Lung (tissue), 12 donors: ENCODE measurements around the gene CELF1. TPM values are rescaled to one million over a fixed set of nuclear protein-coding genes. Genes with fewer than 3 reads are reported as not detected.

Experiments used
- ATAC-seq: fragments of 200-7000 bp; cut with Tn5 transposase; one replicate; pipeline ENCODE4 v1.9.1; 2020; ENCODE audit warnings: moderate number of reproducible peaks; ENCODE audit not compliant: insufficient read depth, low FRiP score
- DNase-seq, 3 donors: peaks; one replicate each; pipeline ENCODE4 v3.0.0-alpha.2; 2013 to 2017
- H3K27ac ChIP-seq, 2 donors: one replicate each; pipeline ENCODE4 v1.5.1; 2013; ENCODE audit warnings: mild to moderate bottlenecking in 2 of 2, moderate library complexity in 2 of 2, control low read depth in 1 of 2, inconsistent platforms in 1 of 2, low read depth in 1 of 2, low read length in 1 of 2
- H3K27me3 ChIP-seq, 3 donors: one replicate each; pipeline ENCODE4 v1.5.1; 2013; ENCODE audit warnings: low read length in 2 of 3; ENCODE audit not compliant: control insufficient read depth in 3 of 3, insufficient read depth in 3 of 3
- H3K36me3 ChIP-seq, 4 donors: one replicate each; pipeline ENCODE4 v1.5.1; 2013; ENCODE audit warnings: low read length in 4 of 4, mild to moderate bottlenecking in 1 of 4, moderate library complexity in 1 of 4; ENCODE audit not compliant: control insufficient read depth in 4 of 4, insufficient read depth in 4 of 4
- H3K4me1 ChIP-seq, 5 donors: one replicate each; pipeline ENCODE4 v1.5.1; 2013; ENCODE audit warnings: low read length in 5 of 5, mild to moderate bottlenecking in 2 of 5, moderate library complexity in 1 of 5; ENCODE audit not compliant: control insufficient read depth in 5 of 5, insufficient read depth in 5 of 5
- H3K4me3 ChIP-seq: one replicate; pipeline ENCODE4 v1.5.1; 2013; ENCODE audit warnings: mild to moderate bottlenecking, control low read depth, moderate library complexity
- H3K9ac ChIP-seq, 2 donors: one replicate each; pipeline ENCODE4 v1.5.1; 2013; ENCODE audit warnings: low read length in 2 of 2, control low read depth in 1 of 2; ENCODE audit not compliant: insufficient read depth in 1 of 2
- H3K9me3 ChIP-seq, 4 donors: one replicate each; pipeline ENCODE4 v1.5.1; 2013; ENCODE audit warnings: low read length in 3 of 4, mild to moderate bottlenecking in 1 of 4, moderate library complexity in 1 of 4; ENCODE audit not compliant: control insufficient read depth in 4 of 4, insufficient read depth in 3 of 4
- CTCF ChIP-seq: IDR thresholded peaks from 2 replicates; pipeline ENCODE4 v1.5.1; 2012; ENCODE audit warnings: mild to moderate bottlenecking; ENCODE audit errors: control extremely low read depth, extremely low read depth
- WGBS, 2 donors: extraction: QIAGEN DNeasy Blood & Tissue Kit; methylation state at CpG; one replicate each; pipeline ENCODE4 v1.1.7; 2013; 5-methylcytosine and 5-hydroxymethylcytosine counted together
- polyA plus RNA-seq, 2 donors: library from polyadenylated mRNA; stranded (reverse); fragments of 200-250 nt; gene quantifications; one replicate each; pipeline ENCODE4 v1.2.1, GENCODE V29; 2013
- total RNA-seq, 2 donors: library from RNA; depleted of rRNA in 1 of 2; stranded (reverse); fragments of >200 nt in 1 of 2; gene quantifications; one replicate each; pipeline ENCODE4 v1.2.1, GENCODE V29; 2014 to 2021
- donor health status: control.
- donor health status: control.
- donor health status: Bipolar disorder and iron deficiency.
- donor health status: healthy.
- donor health status: DM: yes; HTN: yes; CAD: no.

Gene CELF1
- total and polyA plus RNA-seq, 4 donors, result 32.2 to 184 (median 63.8) TPM

GRCh38 chr11:47498584-47499152, 54.3 kb downstream of the CELF1 start:
- H3K9ac ChIP-seq, result no peak overlapping the region
- H3K27ac ChIP-seq, result no peak overlapping the region
- peaks cover 4 to 46% (median 5%) of the 10 kb centered on the region in 5 donors for H3K4me1 ChIP-seq
- ATAC-seq, result no peak
- WGBS, 2 donors, result 78 to 87% methylated on average over 4 of the region's 4 CpGs
- H3K9me3 ChIP-seq, result no peaks in the 10 kb centered on the region
- no peaks in the 10 kb centered on the region for H3K27me3 ChIP-seq
- no peak overlapping the region for H3K4me3 ChIP-seq
- no peak for TF ChIP-seq CTCF
- DNase-seq, result no peak
- peaks cover 4 to 11% (median 6%) of the 10 kb centered on the region in 4 donors for H3K36me3 ChIP-seq

GRCh38 chr11:47498149-47498548, 54.8 kb downstream of the CELF1 start:
- H3K36me3 ChIP-seq, result peaks cover 5 to 11% (median 7%) of the 10 kb centered on the region in 4 donors
- no peak overlapping the region for H3K9ac ChIP-seq
- no peak for ATAC-seq
- no peak for DNase-seq
- TF ChIP-seq CTCF, result no peak
- no peak overlapping the region for H3K4me3 ChIP-seq
- WGBS, 2 donors, result 97 to 99% methylated on average over 3 of the region's 3 CpGs
- H3K27me3 ChIP-seq, result no peaks in the 10 kb centered on the region
- H3K27ac ChIP-seq, result no peak overlapping the region
- no peaks in the 10 kb centered on the region for H3K9me3 ChIP-seq
- peaks cover 4 to 46% (median 5%) of the 10 kb centered on the region in 5 donors for H3K4me1 ChIP-seq

- no peak for DNase-seq
- H3K4me1 ChIP-seq, result peaks cover 4 to 51% (median 5%) of the 10 kb centered on the region in 5 donors
- no peak for ATAC-seq
- H3K27me3 ChIP-seq, result no peaks in the 10 kb centered on the region
- no peaks in the 10 kb centered on the region for H3K9me3 ChIP-seq
- H3K36me3 ChIP-seq, result peaks cover 6 to 11% (median 8%) of the 10 kb centered on the region in 4 donors
- H3K9ac ChIP-seq, result no peak overlapping the region
- H3K27ac ChIP-seq, result no peak overlapping the region
- TF ChIP-seq CTCF, result no peak
- no peak overlapping the region for H3K4me3 ChIP-seq
Measured at GRCh38 chr11:47496808-47497207, 56.1 kb downstream of the CELF1 start.

- Histone ChIP-seq H3K4me1 (peaks cover 4 to 49% (median 5%) of the 10 kb centered on the region in 5 donors), H3K27ac (no peak overlapping the region), H3K27me3 (no peaks in the 10 kb centered on the region), H3K4me3 (no peak overlapping the region), H3K9me3 (no peaks in the 10 kb centered on the region), H3K36me3 (peaks cover 3 to 13% (median 8%) of the 10 kb centered on the region in 4 donors), H3K9ac (no peak overlapping the region)
- 89 to 91% methylated on average over 1 of the region's 1 CpG for WGBS, 2 donors
- ATAC-seq (no peak), DNase-seq (no peak)
- TF ChIP-seq CTCF, result no peak
Measured at GRCh38 chr11:47495856-47496217, 57.1 kb downstream of the CELF1 start.
